Spinal cord (tissue), 10 donors: Measurements from ENCODE around the gene SMARCAL1. TPM values are rescaled to one million over a fixed set of nuclear protein-coding genes. Genes with fewer than 3 reads are reported as not detected.

ENCODE experiments used
- DNase-seq, 6 donors: peaks; one replicate each; pipeline versions ENCODE4 v3.0.0 to v3.0.0-alpha.2; 2013 to 2015; ENCODE audit warnings: low spot score in 6 of 6, low read depth in 4 of 6
- H3K27ac ChIP-seq: one replicate; pipeline ENCODE4 v1.5.1; 2013; ENCODE audit warnings: low read depth, low read length, control low read depth
- H3K27me3 ChIP-seq: one replicate; pipeline ENCODE4 v1.6.1; 2013; ENCODE audit warnings: low read length; ENCODE audit not compliant: control insufficient read depth, insufficient read depth
- H3K36me3 ChIP-seq: one replicate; pipeline ENCODE4 v1.6.1; 2013; ENCODE audit warnings: low read length; ENCODE audit not compliant: control insufficient read depth, insufficient read depth
- H3K4me1 ChIP-seq: one replicate; pipeline ENCODE4 v1.6.1; 2013; ENCODE audit warnings: low read length; ENCODE audit not compliant: control insufficient read depth, insufficient read depth
- H3K4me3 ChIP-seq: one replicate; pipeline ENCODE4 v1.5.1; 2013; ENCODE audit warnings: low read depth, low read length, control low read depth
- H3K9me3 ChIP-seq: one replicate; pipeline ENCODE4 v1.6.1; 2013; ENCODE audit warnings: low read length; ENCODE audit not compliant: control insufficient read depth, insufficient read depth
- WGBS: methylation state at CpG from one replicate; pipeline ENCODE4 v1.1.5; 2013; ENCODE audit warnings: missing lambda C conversion rate; ENCODE audit not compliant: insufficient coverage; 5-methylcytosine and 5-hydroxymethylcytosine counted together
- polyA plus RNA-seq, 2 donors: library from polyadenylated mRNA; unstranded; fragments of 120-200 nt; gene quantifications; one replicate each; pipeline ENCODE4 v1.2.1, GENCODE V29; 2013; ENCODE audit not compliant: insufficient read length in 2 of 2
- total RNA-seq, 2 donors: library from RNA; depleted of rRNA in 1 of 2; stranded (reverse); fragments of 120-200 nt in 1 of 2; fragments of >200 nt in 1 of 2; gene quantifications; one replicate each; pipeline versions ENCODE4 v1.2.3 to v1.2.4, GENCODE V29; 2013 to 2014
- donor health status: healthy.

SMARCAL1 gene
- total and polyA plus RNA-seq, 4 donors: 13.6 to 18.0 (median 15.6) TPM

DNA sequence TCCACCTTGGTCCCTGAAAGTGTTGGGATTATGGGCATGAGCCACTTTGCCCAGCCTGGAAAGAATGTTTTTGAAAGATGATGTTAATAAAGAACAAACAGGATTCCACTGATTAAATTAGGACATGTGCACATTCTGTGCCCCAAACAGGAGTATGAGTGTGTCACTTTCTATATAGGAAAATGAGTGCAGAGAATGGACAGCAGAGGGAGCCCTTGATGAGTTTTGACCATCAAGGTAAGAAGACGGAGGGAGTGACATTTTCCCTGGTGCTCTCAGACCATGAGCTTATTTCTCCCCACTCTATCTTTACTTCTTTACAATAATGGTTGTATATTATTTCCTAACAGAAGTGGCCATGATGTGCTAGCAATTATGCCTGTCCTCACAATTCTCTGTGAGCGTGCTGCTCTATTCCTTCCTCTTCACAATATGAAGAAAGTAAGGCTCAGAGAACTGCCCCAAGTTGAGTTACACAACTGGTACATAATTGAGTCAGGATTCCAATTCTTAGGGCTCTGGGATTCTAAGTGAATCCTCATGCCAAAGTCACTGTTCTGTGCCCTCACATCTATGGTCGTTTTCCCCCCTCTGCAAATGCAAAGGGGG, 107.0 kb downstream of the SMARCAL1 start:
- H3K27ac ChIP-seq: peak overlapping the region; percentile 6
- H3K27me3 ChIP-seq: no peaks in the 10 kb centered on the region
- peak in 5 of 6 donors; percentile 69 to 96 (median 82) for DNase-seq
- H3K4me3 ChIP-seq: no peak overlapping the region
- no peaks in the 10 kb centered on the region for H3K9me3 ChIP-seq
- no peaks in the 10 kb centered on the region for H3K36me3 ChIP-seq
- H3K4me1 ChIP-seq: peaks cover 7% of the 10 kb centered on the region
- WGBS: 83% methylated on average over 2 of the region's 3 CpGs

- H3K4me3 ChIP-seq: no peak overlapping the region
- peak in 2 of 6 donors; percentile 43 to 65 for DNase-seq
- 38% methylated on average over 4 of the region's 4 CpGs for WGBS
- H3K27ac ChIP-seq: no peak overlapping the region
- H3K27me3 ChIP-seq: no peaks in the 10 kb centered on the region
- peaks cover 7% of the 10 kb centered on the region for H3K4me1 ChIP-seq
- no peaks in the 10 kb centered on the region for H3K9me3 ChIP-seq
- no peaks in the 10 kb centered on the region for H3K36me3 ChIP-seq
Observed at GRCh38 chr2:216520112-216520511, 107.8 kb downstream of the SMARCAL1 start.

DNA sequence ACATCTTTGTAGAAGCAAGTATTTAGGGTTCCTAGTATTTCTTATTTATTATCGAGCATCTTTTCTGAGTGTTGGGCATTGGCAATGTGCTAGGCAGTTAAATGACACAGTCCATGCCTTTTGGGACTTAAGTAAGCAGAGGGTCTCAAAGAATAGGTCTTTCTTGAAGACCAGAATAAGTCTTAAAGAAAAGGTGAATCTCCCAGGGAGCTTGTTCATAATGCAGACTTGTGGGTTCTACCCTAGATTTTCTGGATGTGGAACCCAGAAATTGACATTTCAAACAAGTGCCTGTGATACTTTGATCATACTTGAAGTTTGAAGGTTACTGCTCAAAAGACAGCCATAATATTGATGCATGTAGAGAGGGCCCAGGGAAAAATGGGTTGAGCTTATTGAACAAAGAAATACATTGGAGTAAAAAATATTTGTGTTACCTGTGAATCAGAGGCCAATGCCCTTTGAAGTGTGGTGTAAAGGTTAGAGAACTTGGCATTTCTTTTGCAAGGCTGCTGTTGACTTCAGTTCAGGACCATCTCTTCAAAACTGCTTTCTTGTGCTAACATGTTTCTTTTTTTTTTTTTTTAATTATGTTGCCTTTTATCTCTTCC, 110.7 kb downstream of the SMARCAL1 start:
- DNase-seq: no peak
- no peaks in the 10 kb centered on the region for H3K9me3 ChIP-seq
- no peaks in the 10 kb centered on the region for H3K36me3 ChIP-seq
- no peak overlapping the region for H3K27ac ChIP-seq
- no peak overlapping the region for H3K4me3 ChIP-seq
- 92% methylated on average over 1 of the region's 1 CpG for WGBS
- H3K4me1 ChIP-seq: peaks cover 7% of the 10 kb centered on the region
- no peaks in the 10 kb centered on the region for H3K27me3 ChIP-seq

- no peaks in the 10 kb centered on the region for H3K36me3 ChIP-seq
- 93% methylated on average over 2 of the region's 4 CpGs for WGBS
- H3K27ac ChIP-seq: no peak overlapping the region
- H3K4me1 ChIP-seq: no peaks in the 10 kb centered on the region
- H3K27me3 ChIP-seq: no peaks in the 10 kb centered on the region
- H3K9me3 ChIP-seq: no peaks in the 10 kb centered on the region
- no peak for DNase-seq
- H3K4me3 ChIP-seq: no peak overlapping the region
Observed at GRCh38 chr2:216525972-216526371, 113.7 kb downstream of the SMARCAL1 start.

GRCh38 chr2:216526939-216527338, 114.7 kb downstream of the SMARCAL1 start:
- H3K27me3 ChIP-seq: no peaks in the 10 kb centered on the region
- DNase-seq: no peak
- WGBS: 100% methylated on average over 1 of the region's 1 CpG
- no peaks in the 10 kb centered on the region for H3K4me1 ChIP-seq
- no peak overlapping the region for H3K27ac ChIP-seq
- no peak overlapping the region for H3K4me3 ChIP-seq
- H3K9me3 ChIP-seq: no peaks in the 10 kb centered on the region
- H3K36me3 ChIP-seq: no peaks in the 10 kb centered on the region

DNA sequence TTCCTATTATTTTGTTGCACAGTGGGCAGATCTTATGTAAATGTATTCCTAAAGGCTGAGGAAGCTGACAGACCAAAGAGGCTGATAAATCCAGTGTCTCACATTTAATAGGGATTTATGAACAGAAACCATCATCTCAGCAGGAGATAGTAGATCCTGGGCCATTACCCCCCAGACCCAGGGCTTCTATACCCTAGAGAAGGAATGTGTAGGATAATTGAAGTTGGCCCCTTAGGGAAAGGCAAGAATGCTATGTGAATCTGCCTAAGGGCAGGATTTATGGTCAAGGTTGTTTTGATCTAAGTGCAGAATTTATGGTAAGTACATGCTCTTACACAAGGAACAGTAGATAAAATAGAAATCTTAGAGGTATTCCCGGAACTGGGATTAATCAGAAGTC, 115.3 kb downstream of the SMARCAL1 start:
- no CpG with 5 or more reads among the region's 1 CpG for WGBS
- no peaks in the 10 kb centered on the region for H3K9me3 ChIP-seq
- no peaks in the 10 kb centered on the region for H3K27me3 ChIP-seq
- H3K36me3 ChIP-seq: no peaks in the 10 kb centered on the region
- no peaks in the 10 kb centered on the region for H3K4me1 ChIP-seq
- no peak overlapping the region for H3K4me3 ChIP-seq
- DNase-seq: no peak
- H3K27ac ChIP-seq: no peak overlapping the region

- Histone ChIP-seq H3K4me3 (no peak overlapping the region), H3K27ac (no peak overlapping the region), H3K27me3 (no peaks in the 10 kb centered on the region), H3K36me3 (no peaks in the 10 kb centered on the region), H3K9me3 (no peaks in the 10 kb centered on the region), H3K4me1 (peaks cover 15% of the 10 kb centered on the region)
- no peak for DNase-seq
- WGBS: no CpG with 5 or more reads among the region's 2 CpGs
Observed at GRCh38 chr2:216532562-216532961, 120.3 kb downstream of the SMARCAL1 start.

Other genes starting within 250 kb of the SMARCAL1 start
- gene MARCHF4, start 40.0 kb upstream of the SMARCAL1 start, total RNA-seq: 1 to 10 TPM; 4.0 to 8.2 TPM
- gene MARCHF4, start 40.0 kb upstream of the SMARCAL1 start, polyA plus RNA-seq: 10 to 100 TPM; 38.0 to 40.1 TPM
- gene RPL37A, start 86.4 kb downstream of the SMARCAL1 start, total RNA-seq: 1,000 to 10,000 TPM; 1,589 to 4,925 TPM
- gene RPL37A, start 86.4 kb downstream of the SMARCAL1 start, polyA plus RNA-seq: 1,000 to 10,000 TPM; 1,953 to 1,956 TPM
- 100 to 1,000 TPM; 176 to 741 TPM for gene IGFBP2, start 220.9 kb downstream of the SMARCAL1 start, total RNA-seq
- gene IGFBP2, start 220.9 kb downstream of the SMARCAL1 start, polyA plus RNA-seq: 100 to 1,000 TPM; 191 to 259 TPM